SK-N-MC (cell line): ENCODE results near the gene PPARA.

Experiments
- EZH2 ChIP-seq: fragments of 200-600 bp; sonication (generic); IDR thresholded peaks from one replicate; pipeline ENCODE4 v1.6.1; 2017; ENCODE audit warnings: antibody characterized with exemption
- POLR2AphosphoS5 ChIP-seq: IDR thresholded peaks from 2 replicates; pipeline ENCODE4 v1.6.1; 2012; ENCODE audit warnings: mild to moderate bottlenecking, low read depth, low read length, borderline replicate concordance

DNA sequence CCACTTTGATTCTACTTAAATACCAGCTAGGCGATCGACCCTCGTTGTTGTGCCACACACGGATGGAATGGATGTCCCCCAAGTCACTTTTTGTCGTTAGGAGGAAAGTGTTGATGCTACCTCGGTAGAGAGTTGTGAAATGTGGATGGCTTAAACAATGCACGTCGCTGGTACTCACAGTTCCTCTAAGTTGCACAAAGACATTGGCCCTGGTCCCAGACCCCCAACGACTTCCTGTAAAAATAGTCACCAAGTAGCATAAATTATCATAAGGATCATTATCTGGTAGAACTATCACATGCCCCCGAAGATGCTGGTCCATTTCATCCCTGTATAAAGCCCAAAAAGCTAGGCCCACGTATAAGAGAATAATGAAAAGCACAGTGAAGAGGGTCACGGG lies 109.0 kb downstream of the PPARA start:
- TF ChIP-seq EZH2 (no peak), POLR2AphosphoS5 (no peak)
